AG04450 (cell line): ENCODE data around the gene POFUT2. TPM values are rescaled to one million over a fixed set of nuclear protein-coding genes. Genes with fewer than 3 reads are reported as not detected.
A peak's percentile ranks its signal among the peaks of the same experiment; 100 is the strongest.

Experiments
- CTCF ChIA-PET: fragments of 300-600, 350-600 bp; formaldehyde crosslinking; extraction: SDS; loops from one replicate; lab custom pipeline; 2022; ENCODE audit warnings: antibody characterized with exemption, inconsistent platforms; lab: Charles Lee
- POLR2A ChIA-PET: fragments of 350-600 bp; formaldehyde crosslinking; extraction: SDS; loops from one replicate; lab custom pipeline; 2021; ENCODE audit warnings: antibody characterized with exemption, inconsistent platforms; lab: Yijun Ruan, JAX
- DNase-seq: peaks from one replicate; pipeline ENCODE4 v3.0.0-alpha.2; 2011; ENCODE audit warnings: low read depth, low spot score
- H3K27ac ChIP-seq: one replicate; pipeline ENCODE4 v1.5.1; 2012; ENCODE audit warnings: low read depth, low read length, control low read depth
- H3K27me3 ChIP-seq: one replicate; pipeline ENCODE4 v1.6.0; 2012; ENCODE audit warnings: low read length; ENCODE audit not compliant: control insufficient read depth, insufficient read depth
- H3K4me3 ChIP-seq: 2 replicates; pipeline ENCODE4 v1.5.1; 2011; ENCODE audit warnings: mild to moderate bottlenecking, low read depth, low read length, control low read depth
- H3K9me3 ChIP-seq: 2 replicates; pipeline ENCODE4 v1.5.1; 2012; ENCODE audit warnings: low read length; ENCODE audit not compliant: control insufficient read depth, insufficient read depth
- CTCF ChIP-seq: IDR thresholded peaks from 2 replicates; pipeline ENCODE4 v1.5.1; 2011; ENCODE audit warnings: low read depth, low read length, control low read depth, inconsistent platforms
- polyA minus RNA-seq: library from RNA; depleted of rRNA, polyadenylated mRNA; stranded (reverse); fragments of >200 nt; gene quantifications from 2 replicates; pipeline ENCODE4 v1.2.3, GENCODE V29; 2011; rRNA and poly(A)+ RNA removed
- polyA plus RNA-seq: library from polyadenylated mRNA; depleted of rRNA; stranded (reverse); fragments of >200 nt; gene quantifications from 2 replicates; pipeline ENCODE4 v1.2.3, GENCODE V29; 2011; rRNA removed

Gene POFUT2
- 34.2 and 35.5 TPM in 2 replicates for polyA plus RNA-seq
- 15.6 and 26.6 TPM in 2 replicates for polyA minus RNA-seq

- no peak for TF ChIP-seq CTCF
- CTCF ChIA-PET = interaction anchor here (0.6 to 4.0 kb wide), 3 partner anchors 81 to 337 kb away, joined by 3 to 74 read pairs (median 3); no protein-coding TSS in a partner anchor
- H3K27me3 ChIP-seq = no peaks in the 10 kb centered on the region
- no peaks in the 10 kb centered on the region; the same call in 1 of the 2 replicates for H3K9me3 ChIP-seq
- H3K27ac ChIP-seq = no peak within 1 kb of the TSS
- DNase-seq = peak; percentile 87
- POLR2A ChIA-PET = interaction anchor here (0.6 to 1.1 kb wide), 13 partner anchors 18 to 589 kb away, joined by 3 to 9 read pairs (median 4); no protein-coding TSS in a partner anchor
- peak within 1 kb of the TSS; percentile 77 for H3K4me3 ChIP-seq
Observed at GRCh38 chr21:45287438-45288391, at the start of gene POFUT2. POFUT2 (minus strand) TSS chr21:45287895; CDS start chr21:45287871, 24 bp downstream.

- ChIA-PET CTCF (no interaction called here), POLR2A (no interaction called here)
- no peaks in the 10 kb centered on the region for H3K27me3 ChIP-seq
- no peak overlapping the region for H3K4me3 ChIP-seq
- no peak for DNase-seq
- no peak overlapping the region for H3K27ac ChIP-seq
- H3K9me3 ChIP-seq = no peaks in the 10 kb centered on the region; the same call in 1 of the 2 replicates
- no peak for TF ChIP-seq CTCF
Observed at GRCh38 chr21:45336870-45337269, 49.2 kb upstream of the POFUT2 start.

GRCh38 chr21:45336535-45336810, 48.8 kb upstream of the POFUT2 start:
- TF ChIP-seq CTCF = no peak
- DNase-seq = no peak
- Histone ChIP-seq H3K9me3 (no peaks in the 10 kb centered on the region; the same call in 1 of the 2 replicates), H3K27me3 (no peaks in the 10 kb centered on the region), H3K4me3 (no peak overlapping the region), H3K27ac (no peak overlapping the region)
- CTCF ChIA-PET = no interaction called here
- POLR2A ChIA-PET = no interaction called here

GRCh38 chr21:45335761-45336534, 48.3 kb upstream of the POFUT2 start:
- ChIA-PET POLR2A (no interaction called here), CTCF (no interaction called here)
- Histone ChIP-seq H3K27ac (no peak overlapping the region), H3K4me3 (no peak overlapping the region), H3K27me3 (no peaks in the 10 kb centered on the region), H3K9me3 (no peaks in the 10 kb centered on the region; the same call in 1 of the 2 replicates)
- DNase-seq = no peak
- no peak for TF ChIP-seq CTCF
